OCI-M1 (cell line): Measurements from ENCODE around the gene ATXN1.
"Not testable (repeated sequence)": the region's sequence is repeated elsewhere in the genome, so short reads cannot be mapped to it uniquely, and the experiment has no call there.

Experiments
- DNase-seq: peaks from one replicate; lab custom pipeline; 2025; lab: John Stamatoyannopoulos, UW

The ATXN1 gene

DNA sequence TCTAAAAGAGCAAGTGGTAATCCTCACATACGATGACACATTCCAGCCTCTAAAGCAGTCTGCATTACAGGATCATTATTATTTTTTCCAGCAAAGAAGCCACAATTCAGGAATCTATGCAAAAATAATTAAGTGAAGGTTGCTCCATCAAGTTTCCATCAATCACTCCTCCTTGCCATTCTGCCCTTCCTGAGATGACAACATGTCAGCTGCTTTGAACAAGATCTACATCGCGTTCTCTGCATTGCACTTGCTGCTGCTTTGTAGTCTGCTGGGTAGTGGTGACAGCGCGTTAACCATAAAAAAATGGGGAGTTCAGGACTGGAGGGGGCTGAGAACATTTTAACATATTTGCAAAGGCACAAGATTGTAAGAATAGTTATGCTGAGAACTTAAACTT, 375.2 kb downstream of the ATXN1 start:
- no peak for DNase-seq

DNA sequence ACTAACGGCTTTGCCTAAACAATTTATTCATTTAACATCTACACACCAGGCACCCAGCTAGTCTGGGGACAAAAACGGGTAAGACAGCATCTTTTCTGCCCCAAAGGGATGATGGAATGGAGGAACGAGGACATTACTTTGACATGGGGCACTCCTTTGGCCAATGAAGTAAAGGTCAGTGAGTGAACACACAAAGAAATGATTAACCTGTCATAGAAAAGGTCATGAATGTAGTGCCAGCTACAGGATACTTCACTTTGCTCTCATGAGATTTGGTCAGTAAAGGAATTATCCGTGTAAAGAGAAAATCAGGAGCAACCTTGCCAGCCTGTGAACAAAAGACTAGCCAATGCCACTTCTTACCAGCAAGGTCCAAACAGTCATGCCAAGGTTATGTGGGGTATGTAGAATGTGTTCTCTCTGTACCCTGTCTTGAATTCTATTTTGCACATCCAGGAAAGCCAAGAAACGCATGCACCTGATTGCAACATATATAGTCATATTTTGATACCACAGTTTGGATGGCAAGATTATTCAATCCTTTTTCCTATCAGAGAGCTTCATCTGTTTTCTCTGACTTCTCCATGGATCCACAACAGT, 377.6 kb downstream of the ATXN1 start:
- DNase-seq = no peak

DNA sequence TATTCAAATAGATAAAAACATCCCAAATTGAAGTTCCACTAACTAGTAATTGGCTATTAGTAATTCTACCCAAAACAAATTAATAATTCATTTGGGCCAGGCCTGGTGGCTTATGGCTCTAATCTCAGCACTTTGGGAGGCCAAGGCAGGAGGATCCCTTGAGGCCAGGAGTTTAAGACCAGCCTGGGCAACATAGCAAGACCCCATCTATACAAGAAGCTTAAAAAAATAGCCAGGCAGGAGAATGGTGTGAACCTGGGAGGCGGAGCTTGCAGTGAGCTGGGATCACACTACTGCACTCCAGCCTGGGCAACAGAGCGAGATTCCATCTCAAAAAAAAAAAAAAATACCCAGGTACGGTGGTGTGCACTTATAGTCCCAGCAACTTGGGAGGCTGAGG, 379.3 kb downstream of the ATXN1 start:
- not testable (repeated sequence) for DNase-seq

DNA sequence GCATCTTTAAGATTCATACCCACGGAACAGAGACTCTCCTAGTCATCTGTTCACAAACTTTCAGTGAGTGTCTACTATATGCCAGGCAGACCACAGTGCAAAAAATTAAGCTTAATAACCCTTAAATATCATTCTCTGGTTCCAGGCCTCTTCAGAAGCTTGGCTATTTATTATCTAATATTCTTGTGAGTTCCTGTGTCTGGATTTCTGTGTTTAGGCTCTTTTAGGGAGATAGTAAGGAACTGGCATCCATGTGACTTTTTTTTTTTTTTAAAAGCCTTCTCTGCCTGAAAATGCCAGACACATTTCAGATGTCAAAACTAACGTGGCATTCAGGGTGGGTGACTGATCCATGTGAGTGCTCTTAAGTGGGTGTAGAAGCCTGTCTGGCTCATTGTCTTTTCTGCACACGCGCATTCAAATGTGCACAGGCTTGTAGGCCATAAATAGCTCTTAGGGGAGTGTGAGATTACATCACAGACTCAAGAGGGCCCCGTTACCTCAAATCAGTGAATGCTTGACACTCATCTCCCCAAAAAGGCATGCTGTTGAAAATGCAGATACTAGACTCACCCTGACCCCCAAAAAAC, 380.9 kb downstream of the ATXN1 start:
- DNase-seq = no peak

DNA sequence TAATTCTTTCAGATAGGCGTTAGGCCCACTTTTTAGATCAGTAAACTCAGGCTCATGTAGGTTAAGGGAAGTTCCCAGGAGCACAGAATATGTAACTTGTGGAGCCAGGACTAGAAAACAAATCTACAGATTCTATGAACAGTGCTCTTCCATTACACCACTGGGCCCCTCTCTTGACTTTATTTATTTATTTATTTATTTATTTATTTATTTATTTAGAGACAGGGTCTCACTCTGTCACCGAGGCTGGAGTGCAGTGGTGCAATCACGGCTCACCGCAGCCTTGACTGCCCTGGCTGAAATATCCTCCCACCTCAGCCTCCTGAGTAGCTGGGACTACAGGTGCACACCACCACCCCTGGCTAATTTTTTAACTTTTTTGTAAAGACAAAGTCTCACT, 382.9 kb downstream of the ATXN1 start:
- not testable (repeated sequence) for DNase-seq

DNA sequence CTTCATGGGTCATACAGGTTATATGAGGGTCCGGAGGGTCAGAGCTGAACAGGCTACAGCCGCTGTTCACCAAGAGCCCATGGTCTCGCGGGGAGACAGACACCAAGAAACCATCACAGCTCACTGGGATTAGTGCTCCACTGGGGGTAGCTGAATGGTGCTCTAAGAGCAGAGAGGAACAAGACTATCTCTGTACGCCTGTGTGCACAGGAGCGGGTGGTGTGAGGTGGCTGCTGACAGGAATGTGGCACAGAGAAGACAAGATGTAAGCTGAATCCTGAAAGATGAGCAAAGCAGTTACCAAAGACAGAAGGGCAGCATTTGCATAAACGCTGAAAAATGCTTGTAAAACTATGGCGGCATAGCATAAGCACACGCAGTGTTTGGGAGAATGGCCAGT, 383.8 kb downstream of the ATXN1 start:
- DNase-seq = no peak

DNA sequence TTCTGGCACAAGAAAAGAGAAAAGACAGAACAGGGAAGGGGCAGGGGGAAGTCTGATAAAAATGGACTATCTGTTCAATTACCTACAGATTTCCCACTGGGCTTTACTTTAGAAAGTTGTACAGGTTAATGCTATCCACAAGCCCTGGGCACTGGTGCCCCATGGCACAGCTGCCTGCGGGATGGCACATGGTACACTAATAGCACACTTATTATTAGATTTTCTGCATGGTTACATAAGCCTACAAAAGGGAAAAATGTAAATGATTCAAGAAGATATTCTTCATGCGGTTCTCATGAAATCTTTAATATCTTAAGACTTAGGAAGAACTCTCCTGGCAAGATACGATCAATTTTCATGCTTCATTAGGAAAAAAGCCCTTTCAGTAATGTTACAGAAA, 385.4 kb downstream of the ATXN1 start:
- no peak for DNase-seq

DNA sequence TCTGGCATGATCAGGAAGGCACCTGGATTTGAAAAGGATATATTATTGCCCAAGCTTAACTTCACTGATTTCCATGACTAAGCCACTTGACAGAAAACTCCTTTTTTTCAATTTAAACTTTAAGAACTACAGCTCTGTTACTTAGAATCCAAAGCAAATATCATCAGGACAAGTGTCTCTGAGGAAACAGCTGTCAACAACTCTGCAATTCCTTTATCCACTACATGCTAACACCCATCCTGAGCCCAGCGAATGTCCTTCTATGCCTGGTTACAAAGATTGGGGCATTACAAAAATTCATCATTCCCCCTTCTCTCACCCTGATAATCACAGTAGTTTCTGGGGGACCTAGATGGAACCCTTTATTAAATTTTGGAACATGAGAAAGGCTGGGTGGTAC, 386.1 kb downstream of the ATXN1 start:
- DNase-seq = no peak

DNA sequence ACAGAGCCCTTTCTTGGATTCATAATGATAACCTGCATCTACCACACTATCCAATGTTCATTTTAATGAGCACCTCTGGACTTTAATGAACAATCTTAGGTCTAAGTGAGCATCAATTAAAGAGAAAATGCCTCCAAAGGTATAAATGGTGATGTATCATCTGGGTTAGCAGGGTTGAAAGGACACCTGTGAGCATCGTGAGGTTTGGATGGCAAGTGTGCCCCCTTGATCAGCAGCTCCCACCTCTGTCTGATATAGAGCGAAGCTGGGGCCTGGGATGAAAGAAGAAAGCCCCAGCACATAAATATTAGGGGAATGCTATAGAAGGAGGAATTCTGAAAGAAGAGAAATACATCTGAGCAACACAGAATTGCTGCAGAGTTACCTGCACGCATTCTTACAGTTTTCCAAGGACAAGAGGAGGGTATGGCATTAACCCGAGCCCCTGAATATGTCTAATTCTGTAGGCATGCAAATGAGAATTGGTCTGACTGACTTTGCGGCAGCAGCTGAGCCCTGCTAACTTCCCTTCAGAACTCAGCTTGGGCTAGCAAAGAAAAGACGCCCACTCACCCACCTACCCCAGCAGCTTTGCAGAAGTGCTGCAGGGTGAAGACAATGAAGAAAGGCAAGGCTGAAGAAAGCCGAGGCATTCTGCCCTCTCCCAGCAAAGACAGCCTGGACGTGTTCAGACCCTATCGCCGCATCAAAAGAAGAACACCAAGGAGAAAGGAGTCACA, 386.6 kb downstream of the ATXN1 start:
- DNase-seq = no peak

DNA sequence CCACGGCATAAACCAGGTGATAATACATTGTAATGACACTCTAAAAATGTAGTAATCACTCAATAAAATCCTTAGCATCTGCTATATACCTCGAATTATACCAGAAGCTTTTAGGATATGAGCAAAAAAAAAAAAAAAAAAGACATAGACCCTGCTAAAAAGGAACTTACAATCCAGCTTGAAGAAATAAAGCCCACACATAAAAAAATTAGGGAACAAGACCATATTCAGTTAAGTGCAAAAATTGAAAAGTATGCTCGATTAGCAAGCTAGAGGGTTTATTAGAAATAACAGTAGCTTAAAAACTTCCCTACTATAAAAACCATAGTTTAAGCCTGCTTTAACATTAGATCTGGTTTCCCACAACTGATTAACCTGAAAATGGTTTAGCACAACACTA, 387.2 kb downstream of the ATXN1 start:
- no peak for DNase-seq

DNA sequence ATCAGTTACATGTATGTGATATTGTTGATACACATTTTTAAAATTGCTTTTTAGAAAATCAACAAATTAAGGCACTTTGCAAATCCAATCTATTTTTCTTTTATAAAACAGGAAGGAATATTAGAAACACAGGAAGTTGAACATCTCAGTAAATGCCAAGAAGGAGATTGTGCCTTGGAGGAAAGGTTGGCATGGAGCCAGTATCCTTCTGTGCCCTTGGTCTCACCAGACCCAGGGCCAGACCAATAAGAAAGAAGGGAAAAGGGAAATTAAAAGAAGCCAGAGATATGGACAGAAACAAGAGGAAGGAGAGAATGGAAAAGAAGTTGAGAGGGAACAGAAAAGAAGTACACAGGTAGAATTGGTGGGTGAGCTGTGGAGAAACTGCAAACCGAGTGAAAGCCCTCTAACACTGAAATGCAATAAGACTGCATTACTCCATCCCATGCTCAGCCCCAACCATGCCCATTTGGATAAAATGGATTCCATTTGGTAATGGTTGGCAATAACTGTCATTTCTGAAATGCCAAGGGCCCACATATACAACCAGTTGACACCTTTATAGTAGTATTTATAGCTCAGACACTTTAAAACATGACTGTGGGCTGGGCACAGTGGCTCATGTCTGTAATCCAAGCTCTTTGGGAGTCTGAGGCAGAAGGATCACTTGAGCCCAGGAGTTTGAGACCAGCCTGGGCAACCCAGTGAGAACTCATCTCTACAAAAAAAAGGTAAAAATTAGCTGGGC, 389.1 kb downstream of the ATXN1 start:
- no peak for DNase-seq

DNA sequence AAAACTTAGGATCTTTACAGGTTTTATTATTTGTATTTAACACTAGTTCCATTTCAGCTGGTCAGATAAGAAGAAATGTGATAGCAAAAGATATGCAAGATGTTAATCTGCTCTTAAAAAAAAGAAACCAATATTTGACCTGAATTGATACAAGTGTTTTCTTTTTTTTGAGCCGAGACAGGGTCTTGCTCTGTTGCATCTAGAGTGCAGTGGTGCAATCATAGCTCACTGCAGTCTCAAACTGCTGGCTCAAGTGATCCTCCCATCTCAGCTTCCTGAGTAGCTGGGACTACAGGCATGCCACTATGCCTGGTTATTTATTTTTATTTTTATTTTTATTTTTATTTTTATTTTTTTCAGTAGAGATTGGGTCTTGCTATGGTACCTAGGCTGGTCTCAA, 389.9 kb downstream of the ATXN1 start:
- no peak for DNase-seq

DNA sequence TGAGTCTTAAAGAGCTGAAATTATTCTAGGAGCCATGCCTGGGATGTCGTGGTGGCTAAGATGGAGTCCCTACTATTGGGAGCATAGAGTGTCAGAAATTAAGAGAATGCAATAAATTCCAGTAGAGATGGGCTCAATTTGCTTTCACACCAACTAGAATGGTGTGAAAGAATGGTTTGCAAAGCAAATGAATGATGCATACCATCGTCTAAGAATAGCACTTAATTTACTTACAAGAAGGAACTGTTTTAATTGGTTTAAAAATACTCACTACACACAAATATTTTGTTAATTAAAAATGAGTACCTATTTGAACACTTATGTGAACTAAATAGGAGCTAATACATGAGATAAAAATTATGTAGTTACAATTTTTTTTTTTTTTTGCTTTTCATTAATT, 390.3 kb downstream of the ATXN1 start:
- no peak for DNase-seq

DNA sequence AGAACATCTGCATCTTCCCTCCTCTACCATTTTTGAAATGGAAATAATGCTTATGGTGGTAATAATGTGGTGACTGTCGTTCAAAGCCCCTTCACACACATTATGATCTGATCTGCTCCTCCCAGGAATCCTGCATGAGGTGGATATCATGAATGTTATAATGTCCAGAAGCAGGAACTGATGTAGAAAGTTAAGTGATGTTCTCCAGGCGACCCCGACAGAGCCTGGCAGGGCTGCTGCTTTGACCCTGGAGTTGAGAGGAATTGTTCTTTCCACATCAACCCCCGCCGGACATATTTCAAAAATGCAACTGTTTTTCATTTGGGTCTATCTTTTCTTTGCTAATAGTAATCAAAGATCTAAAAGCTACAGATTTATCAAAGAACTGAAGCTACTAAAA, 391.3 kb downstream of the ATXN1 start:
- no peak for DNase-seq

DNA sequence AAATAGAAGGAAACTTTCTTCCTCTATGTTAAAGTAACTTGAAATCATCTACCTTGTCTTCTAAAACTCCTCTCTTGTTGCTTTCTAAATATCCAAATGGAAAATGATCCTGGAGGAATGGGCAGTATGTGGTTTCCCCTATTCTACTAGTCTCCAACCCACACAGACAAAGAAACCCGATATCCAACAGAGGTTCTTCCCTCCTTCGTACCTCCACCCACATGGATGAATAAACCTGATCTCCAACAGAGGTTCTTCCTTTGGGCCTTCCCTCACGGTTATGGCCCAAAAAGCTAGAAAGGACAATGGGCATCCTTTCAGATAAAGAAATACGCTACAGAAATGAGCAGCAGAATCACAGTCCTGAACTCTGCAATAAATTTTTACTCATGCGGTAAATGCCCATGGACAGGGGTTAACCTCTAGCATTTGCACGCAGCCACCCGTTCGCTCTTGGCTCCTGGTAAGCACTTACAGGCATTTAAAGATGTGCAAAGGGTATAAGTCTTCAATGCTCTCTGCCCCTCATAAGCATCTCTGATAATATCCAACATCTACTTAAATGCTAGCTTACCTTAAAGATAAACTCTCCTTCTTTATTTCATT, 392.0 kb downstream of the ATXN1 start:
- no peak for DNase-seq

DNA sequence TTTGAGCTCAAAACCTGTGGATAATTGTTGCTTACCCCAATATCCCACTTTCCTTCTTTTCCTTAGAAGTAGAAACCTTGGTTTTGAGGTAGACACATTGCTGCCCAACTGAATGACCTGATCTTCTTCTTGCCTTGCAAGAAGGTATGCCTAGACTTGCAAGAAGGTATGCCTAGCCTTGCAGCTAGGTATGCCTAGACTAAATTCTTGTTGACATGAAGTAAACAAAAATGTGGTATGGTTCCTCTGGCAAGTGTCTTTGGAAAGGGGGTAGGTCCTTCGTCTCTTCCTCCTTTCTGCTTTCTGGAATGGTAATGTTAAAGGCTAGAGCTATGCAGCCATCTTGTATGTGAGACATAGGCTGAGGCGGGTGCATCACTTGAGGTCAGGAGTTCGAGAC, 393.7 kb downstream of the ATXN1 start:
- no peak for DNase-seq

DNA sequence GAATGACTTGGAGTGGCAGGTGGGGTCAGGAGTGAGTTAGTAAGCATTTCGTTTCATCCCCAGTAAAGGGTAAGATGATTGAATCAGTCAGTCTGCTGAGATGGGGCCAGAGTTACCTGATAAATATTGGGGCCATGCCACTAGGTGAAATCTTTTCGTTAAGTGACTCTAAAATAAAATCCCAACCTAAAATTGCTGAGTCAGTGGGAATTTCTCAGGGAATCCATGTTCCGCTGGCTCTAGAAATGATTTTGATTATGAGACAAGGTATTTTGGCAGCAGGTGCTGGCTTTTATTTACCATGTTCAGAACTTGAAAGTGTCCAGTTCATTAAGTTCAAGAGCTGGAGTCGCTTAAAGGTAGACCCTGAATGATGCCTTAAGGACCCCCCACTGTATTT, 397.5 kb downstream of the ATXN1 start:
- no peak for DNase-seq

DNA sequence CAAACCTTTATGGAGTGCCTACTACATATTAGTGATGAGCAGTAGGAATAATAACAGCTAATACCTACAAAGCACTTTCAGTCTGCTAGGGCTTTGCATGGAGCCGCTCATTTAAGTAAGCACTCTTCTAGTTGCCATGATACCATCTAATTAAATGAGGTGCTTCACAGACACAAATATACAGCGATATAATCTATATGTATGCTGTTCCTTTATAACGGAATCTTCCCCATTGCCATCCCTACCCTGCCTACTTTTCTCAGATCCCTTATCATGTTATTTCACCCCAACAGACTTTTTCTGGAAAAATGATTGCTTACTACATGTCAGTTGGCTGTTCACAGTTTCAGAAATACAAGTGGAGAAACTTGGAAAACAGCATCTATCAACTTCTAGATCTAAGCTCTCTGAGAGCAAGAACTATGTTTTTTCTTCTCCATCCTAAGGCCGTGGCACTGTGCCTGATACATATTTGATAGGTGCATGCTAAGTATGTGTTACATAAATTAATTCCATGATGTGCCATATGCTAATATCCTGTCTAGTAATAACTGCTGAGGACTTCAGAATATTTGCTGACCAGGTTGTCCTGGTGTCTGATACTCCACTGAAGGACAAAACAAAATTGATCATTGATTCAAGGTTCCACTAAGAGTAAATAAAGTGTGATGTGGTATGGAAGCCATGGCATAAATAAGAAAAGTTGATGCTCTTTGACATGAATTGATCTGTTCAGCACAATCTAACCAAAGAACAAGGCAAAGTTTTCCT, 398.3 kb downstream of the ATXN1 start:
- no peak for DNase-seq

DNA sequence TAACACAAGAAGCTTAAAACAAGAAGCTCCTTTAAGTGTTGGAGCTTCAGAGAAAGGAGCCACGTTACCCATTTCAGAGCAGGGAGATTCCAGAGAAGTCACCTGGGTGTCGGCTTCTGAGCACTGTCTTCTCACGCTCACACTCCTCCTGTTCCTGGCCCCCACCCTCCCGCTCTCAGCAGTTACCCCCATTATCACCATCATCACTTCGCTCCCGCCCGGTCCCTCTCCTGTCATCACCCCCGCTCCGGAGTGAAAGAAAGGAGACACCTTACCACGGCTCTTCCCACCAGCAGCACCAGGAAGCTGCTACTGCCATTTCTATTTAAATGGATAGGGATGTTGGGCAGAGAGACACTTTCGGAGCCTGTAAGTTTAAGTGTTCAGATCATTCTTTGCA, 399.0 kb downstream of the ATXN1 start:
- no peak for DNase-seq

DNA sequence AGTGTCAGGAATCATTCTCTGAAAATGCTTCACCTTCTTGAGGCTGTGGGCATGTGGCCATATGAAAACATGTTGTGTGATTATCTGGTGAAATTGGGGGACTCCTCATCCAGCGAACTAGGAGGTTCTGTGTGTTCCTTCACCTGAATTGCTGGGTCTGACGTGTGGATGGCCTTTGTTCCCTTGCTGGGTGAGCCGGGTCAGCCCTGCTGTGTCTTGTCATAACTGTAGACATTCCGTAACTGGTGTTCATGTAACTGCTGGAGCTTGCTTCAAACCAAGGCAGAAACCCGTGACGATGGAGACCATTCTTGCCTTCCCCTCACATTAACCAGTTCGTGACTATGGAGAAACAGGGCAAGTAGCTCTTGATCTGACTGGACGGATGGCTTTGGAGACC, 399.4 kb downstream of the ATXN1 start:
- no peak for DNase-seq

DNA sequence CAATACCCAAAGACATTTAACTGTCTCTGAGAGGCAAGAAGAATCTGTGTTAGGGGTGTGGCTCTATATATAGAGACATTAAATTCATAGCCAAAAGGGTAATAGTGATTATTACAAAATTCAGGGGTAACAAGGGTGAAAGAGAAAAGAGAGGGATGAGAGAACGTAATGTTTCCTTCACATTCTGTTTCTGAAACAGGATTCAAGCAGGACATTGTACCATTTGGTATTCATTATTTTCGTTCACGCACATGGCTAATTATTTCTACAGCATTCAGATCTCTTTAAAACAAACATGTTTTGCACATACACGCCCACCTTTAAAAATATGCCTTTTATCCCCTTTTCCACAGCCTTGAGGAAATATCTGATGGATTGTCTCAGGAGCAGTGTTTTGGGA, 400.1 kb downstream of the ATXN1 start:
- no peak for DNase-seq

DNA sequence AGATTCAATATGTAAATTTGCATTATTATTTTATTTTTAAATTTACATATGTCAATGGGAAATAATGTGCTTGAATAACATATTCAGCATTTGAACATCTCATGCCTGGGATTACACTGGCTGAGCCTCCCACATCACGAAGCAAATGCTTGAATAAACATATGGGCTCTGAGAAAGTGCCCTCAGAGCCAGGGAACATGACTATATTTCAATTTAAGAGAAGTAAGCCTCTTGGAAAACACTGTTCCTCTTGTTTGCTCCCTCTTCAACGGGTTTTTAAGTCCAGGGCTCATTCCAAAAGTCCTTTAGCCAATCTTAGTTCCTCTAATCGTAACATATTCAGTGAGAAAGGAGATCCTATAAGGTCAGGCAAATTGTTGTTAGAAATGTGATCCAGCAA, 400.9 kb downstream of the ATXN1 start:
- DNase-seq = no peak
